Activated T-cell treated with anti-CD3 and anti-CD28 coated beads for 1 hour (primary cell): ENCODE measurements around the gene MAN1C1.
"Not testable (repeated sequence)": the region's sequence is repeated elsewhere in the genome, so short reads cannot be mapped to it uniquely, and the experiment has no call there.

Experiments
- DNase-seq: peaks from one replicate; pipeline ENCODE4 v3.0.0-alpha.2; 2020; ENCODE audit warnings: low read depth

Gene MAN1C1

GRCh38 chr1:25657883-25658760 lies 41.5 kb downstream of the MAN1C1 start:
- no peak for DNase-seq

GRCh38 chr1:25658791-25659431 lies 42.3 kb downstream of the MAN1C1 start:
- DNase-seq: no peak

- no peak for DNase-seq
These were observed 44.6 kb downstream of the MAN1C1 start for GRCh38 chr1:25661043-25661815.

GRCh38 chr1:25662061-25662460 lies 45.5 kb downstream of the MAN1C1 start:
- DNase-seq: no peak

GRCh38 chr1:25662959-25663358 lies 46.4 kb downstream of the MAN1C1 start:
- DNase-seq: not testable (repeated sequence)

GRCh38 chr1:25664357-25665199 lies 48.0 kb downstream of the MAN1C1 start:
- no peak for DNase-seq

GRCh38 chr1:25666460-25666859 lies 49.9 kb downstream of the MAN1C1 start:
- DNase-seq: no peak

GRCh38 chr1:25668931-25669573 lies 52.5 kb downstream of the MAN1C1 start:
- no peak for DNase-seq

- DNase-seq: no peak
These were observed 53.4 kb downstream of the MAN1C1 start for GRCh38 chr1:25669781-25670567.

- no peak for DNase-seq
These were observed 55.3 kb downstream of the MAN1C1 start for GRCh38 chr1:25671929-25672328.

- no peak for DNase-seq
These were observed 56.3 kb downstream of the MAN1C1 start for GRCh38 chr1:25672763-25673409.

- DNase-seq: no peak
These were observed 56.9 kb downstream of the MAN1C1 start for GRCh38 chr1:25673456-25673855.

GRCh38 chr1:25673962-25674806 lies 57.6 kb downstream of the MAN1C1 start:
- DNase-seq: no peak

- DNase-seq: no peak
These were observed 58.2 kb downstream of the MAN1C1 start for GRCh38 chr1:25674807-25675084.

- peak; percentile 40 for DNase-seq
These were observed 59.3 kb downstream of the MAN1C1 start for GRCh38 chr1:25675729-25676476.

- DNase-seq: no peak
These were observed 59.9 kb downstream of the MAN1C1 start for GRCh38 chr1:25676488-25676887.

- DNase-seq: peak; percentile 23
These were observed 60.7 kb downstream of the MAN1C1 start for GRCh38 chr1:25677193-25677773.

- no peak for DNase-seq
These were observed 62.6 kb downstream of the MAN1C1 start for GRCh38 chr1:25679171-25679570.
